WTC11 (cell line): ENCODE data around the gene GIPC1. TPM values are rescaled to one million over a fixed set of nuclear protein-coding genes. Genes with fewer than 3 reads are reported as not detected.
A peak's percentile ranks its signal among the peaks of the same experiment; 100 is the strongest.

ENCODE experiments used
- CREM ChIP-seq: sonication (generic); formaldehyde crosslinking; IDR thresholded peaks from 2 replicates; pipeline ENCODE4 v1.8.1; 2022; ENCODE audit warnings: mild to moderate bottlenecking, missing genetic modification reagents, moderate library complexity
- FOXP1 ChIP-seq: sonication (generic); formaldehyde crosslinking; IDR thresholded peaks from 2 replicates; pipeline ENCODE4 v1.8.0; 2022; ENCODE audit warnings: missing genetic modification reagents, mild to moderate bottlenecking, moderate library complexity, borderline replicate concordance
- IRF2 ChIP-seq: sonication (generic); formaldehyde crosslinking; IDR thresholded peaks from 2 replicates; pipeline ENCODE4 v1.8.0; 2022; ENCODE audit warnings: low read depth, missing genetic modification reagents, borderline replicate concordance
- JUN ChIP-seq: sonication (generic); formaldehyde crosslinking; IDR thresholded peaks from 2 replicates; pipeline ENCODE4 v1.8.0; 2023; ENCODE audit warnings: mild to moderate bottlenecking, missing genetic modification reagents
- NR1H2 ChIP-seq: sonication (generic); formaldehyde crosslinking; IDR thresholded peaks from 2 replicates; pipeline ENCODE4 v1.9.0; 2021; ENCODE audit warnings: mild to moderate bottlenecking, moderate library complexity, missing genetic modification reagents
- SMAD3 ChIP-seq: sonication (generic); formaldehyde crosslinking; IDR thresholded peaks from 2 replicates; pipeline ENCODE4 v1.8.0; 2022; ENCODE audit warnings: missing genetic modification reagents, mild to moderate bottlenecking, borderline replicate concordance
- SP1 ChIP-seq: sonication (generic); formaldehyde crosslinking; conservative IDR thresholded peaks from 2 replicates; pipeline ENCODE4 v1.8.1; 2022; ENCODE audit warnings: missing genetic modification reagents
- ZBTB21 ChIP-seq: sonication (generic); formaldehyde crosslinking; IDR thresholded peaks from 2 replicates; pipeline ENCODE4 v1.8.1; 2023; ENCODE audit warnings: mild to moderate bottlenecking, missing genetic modification reagents, borderline replicate concordance
- ZNF121 ChIP-seq: sonication (generic); formaldehyde crosslinking; IDR thresholded peaks from 2 replicates; pipeline ENCODE4 v1.8.0; 2023; ENCODE audit warnings: missing genetic modification reagents
- ZNF138 ChIP-seq: sonication (generic); formaldehyde crosslinking; conservative IDR thresholded peaks from 2 replicates; pipeline ENCODE4 v1.8.1; 2022; ENCODE audit warnings: mild to moderate bottlenecking, moderate library complexity, missing genetic modification reagents
- ZNF232 ChIP-seq: sonication (generic); formaldehyde crosslinking; IDR thresholded peaks from 2 replicates; pipeline ENCODE4 v1.8.0; 2022; ENCODE audit warnings: mild to moderate bottlenecking, missing genetic modification reagents
- ZNF423 ChIP-seq: fragments of 250-450 bp; sonication (Bioruptor Pico); IDR thresholded peaks from 2 replicates; pipeline ENCODE4 v2.1.2; 2022; ENCODE audit warnings: mild to moderate bottlenecking, moderate library complexity
- ZNF671 ChIP-seq: fragments of 250-450 bp; sonication (Bioruptor Pico); IDR thresholded peaks from 2 replicates; pipeline ENCODE4 v1.8.0; 2021; ENCODE audit warnings: mild to moderate bottlenecking
- total RNA-seq: library from RNA; stranded (reverse); gene quantifications from 3 replicates; pipeline ENCODE4 v1.2.3, GENCODE V29; 2021
- TF ChIP-seq, protein P1 (sequence below): sonication (generic); formaldehyde crosslinking; IDR thresholded peaks from 2 replicates; pipeline ENCODE4 v1.8.1; 2023; ENCODE audit warnings: mild to moderate bottlenecking, missing genetic modification reagents
- TF ChIP-seq, protein P2 (sequence below): sonication (generic); formaldehyde crosslinking; IDR thresholded peaks from 2 replicates; pipeline ENCODE4 v1.8.0; 2022; ENCODE audit warnings: mild to moderate bottlenecking, missing genetic modification reagents
- TF ChIP-seq, protein P3 (sequence below): fragments of 250-450 bp; sonication (Bioruptor Pico); IDR thresholded peaks from 2 replicates; pipeline ENCODE4 v1.9.0; 2021; ENCODE audit warnings: mild to moderate bottlenecking
- TF ChIP-seq, protein P4 (sequence below): sonication (generic); formaldehyde crosslinking; IDR thresholded peaks from 2 replicates; pipeline ENCODE4 v1.8.1; 2022; ENCODE audit warnings: missing genetic modification reagents, borderline replicate concordance
- TF ChIP-seq, protein P5 (sequence below): sonication (generic); formaldehyde crosslinking; IDR thresholded peaks from 2 replicates; pipeline ENCODE4 v1.8.0; 2022; ENCODE audit warnings: mild to moderate bottlenecking, missing genetic modification reagents
- TF ChIP-seq, protein P6 (sequence below): sonication (generic); formaldehyde crosslinking; IDR thresholded peaks from 2 replicates; pipeline ENCODE4 v1.8.1; 2022; ENCODE audit warnings: mild to moderate bottlenecking, missing genetic modification reagents, moderate library complexity, borderline replicate concordance
- TF ChIP-seq, protein P7 (sequence below): sonication (generic); formaldehyde crosslinking; IDR thresholded peaks from 2 replicates; pipeline ENCODE4 v1.8.0; 2022; ENCODE audit warnings: mild to moderate bottlenecking, missing genetic modification reagents
- TF ChIP-seq, protein P8 (sequence below): fragments of 200-600 bp; IDR thresholded peaks from 2 replicates; pipeline ENCODE4 v1.8.0; 2022; ENCODE audit warnings: antibody characterized with exemption

GIPC1 gene
- total RNA-seq, 1 experiment from 2014 or later: 76.5 TPM

DNA sequence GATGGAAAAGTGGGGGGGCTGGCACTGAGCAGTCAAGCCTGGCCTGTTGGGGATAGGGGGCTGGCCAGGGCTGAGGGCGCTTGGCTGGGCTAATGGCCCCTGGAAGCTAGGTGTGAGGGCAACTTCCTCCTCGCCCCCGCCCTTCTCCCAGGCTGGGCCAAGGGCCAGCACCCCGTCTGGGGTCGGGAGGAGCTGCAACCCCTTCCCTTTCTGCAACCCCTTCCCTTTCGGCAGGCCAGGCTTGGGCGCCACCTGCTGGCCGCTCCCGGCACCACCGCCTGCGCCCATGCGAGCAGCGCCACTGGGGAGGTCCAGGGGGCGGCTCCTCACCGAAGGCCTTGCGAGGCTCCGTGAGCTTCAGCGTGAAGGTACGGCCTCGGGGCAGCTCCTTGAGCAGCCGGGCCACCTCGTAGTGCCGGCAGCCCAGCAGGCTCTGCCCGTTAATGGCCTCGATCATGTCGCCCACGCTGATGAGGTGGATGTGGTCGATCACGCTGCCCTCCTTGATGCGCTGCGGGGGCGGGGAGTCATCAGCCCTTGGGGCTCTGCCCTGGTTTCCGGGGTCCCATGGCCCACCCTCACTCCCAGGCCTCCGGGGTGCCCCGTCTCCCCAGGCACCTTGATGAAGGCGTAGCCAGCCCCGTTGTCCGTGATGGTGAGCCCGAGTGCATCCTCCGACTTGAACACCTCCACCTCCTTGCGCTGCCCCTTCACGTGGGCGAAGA is 15.8 kb downstream of the GIPC1 start (continued):
- TF ChIP-seq ZNF671 (CRISPR knock-in tag): no peak
- TF ChIP-seq, protein P1, sequence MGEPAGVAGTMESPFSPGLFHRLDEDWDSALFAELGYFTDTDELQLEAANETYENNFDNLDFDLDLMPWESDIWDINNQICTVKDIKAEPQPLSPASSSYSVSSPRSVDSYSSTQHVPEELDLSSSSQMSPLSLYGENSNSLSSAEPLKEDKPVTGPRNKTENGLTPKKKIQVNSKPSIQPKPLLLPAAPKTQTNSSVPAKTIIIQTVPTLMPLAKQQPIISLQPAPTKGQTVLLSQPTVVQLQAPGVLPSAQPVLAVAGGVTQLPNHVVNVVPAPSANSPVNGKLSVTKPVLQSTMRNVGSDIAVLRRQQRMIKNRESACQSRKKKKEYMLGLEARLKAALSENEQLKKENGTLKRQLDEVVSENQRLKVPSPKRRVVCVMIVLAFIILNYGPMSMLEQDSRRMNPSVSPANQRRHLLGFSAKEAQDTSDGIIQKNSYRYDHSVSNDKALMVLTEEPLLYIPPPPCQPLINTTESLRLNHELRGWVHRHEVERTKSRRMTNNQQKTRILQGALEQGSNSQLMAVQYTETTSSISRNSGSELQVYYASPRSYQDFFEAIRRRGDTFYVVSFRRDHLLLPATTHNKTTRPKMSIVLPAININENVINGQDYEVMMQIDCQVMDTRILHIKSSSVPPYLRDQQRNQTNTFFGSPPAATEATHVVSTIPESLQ (CRISPR knock-in tag): no peak
- TF ChIP-seq, protein P2, sequence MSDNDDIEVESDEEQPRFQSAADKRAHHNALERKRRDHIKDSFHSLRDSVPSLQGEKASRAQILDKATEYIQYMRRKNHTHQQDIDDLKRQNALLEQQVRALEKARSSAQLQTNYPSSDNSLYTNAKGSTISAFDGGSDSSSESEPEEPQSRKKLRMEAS (CRISPR knock-in tag): peak; percentile 79
- TF ChIP-seq, protein P3, sequence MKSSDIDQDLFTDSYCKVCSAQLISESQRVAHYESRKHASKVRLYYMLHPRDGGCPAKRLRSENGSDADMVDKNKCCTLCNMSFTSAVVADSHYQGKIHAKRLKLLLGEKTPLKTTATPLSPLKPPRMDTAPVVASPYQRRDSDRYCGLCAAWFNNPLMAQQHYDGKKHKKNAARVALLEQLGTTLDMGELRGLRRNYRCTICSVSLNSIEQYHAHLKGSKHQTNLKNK: no peak
- TF ChIP-seq, protein P4, sequence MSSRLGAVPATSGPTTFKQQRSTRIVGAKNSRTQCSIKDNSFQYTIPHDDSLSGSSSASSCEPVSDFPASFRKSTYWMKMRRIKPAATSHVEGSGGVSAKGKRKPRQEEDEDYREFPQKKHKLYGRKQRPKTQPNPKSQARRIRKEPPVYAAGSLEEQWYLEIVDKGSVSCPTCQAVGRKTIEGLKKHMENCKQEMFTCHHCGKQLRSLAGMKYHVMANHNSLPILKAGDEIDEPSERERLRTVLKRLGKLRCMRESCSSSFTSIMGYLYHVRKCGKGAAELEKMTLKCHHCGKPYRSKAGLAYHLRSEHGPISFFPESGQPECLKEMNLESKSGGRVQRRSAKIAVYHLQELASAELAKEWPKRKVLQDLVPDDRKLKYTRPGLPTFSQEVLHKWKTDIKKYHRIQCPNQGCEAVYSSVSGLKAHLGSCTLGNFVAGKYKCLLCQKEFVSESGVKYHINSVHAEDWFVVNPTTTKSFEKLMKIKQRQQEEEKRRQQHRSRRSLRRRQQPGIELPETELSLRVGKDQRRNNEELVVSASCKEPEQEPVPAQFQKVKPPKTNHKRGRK (CRISPR knock-in tag): no peak
- no peak for TF ChIP-seq ZNF423 (CRISPR knock-in tag)
- TF ChIP-seq, protein P5, sequence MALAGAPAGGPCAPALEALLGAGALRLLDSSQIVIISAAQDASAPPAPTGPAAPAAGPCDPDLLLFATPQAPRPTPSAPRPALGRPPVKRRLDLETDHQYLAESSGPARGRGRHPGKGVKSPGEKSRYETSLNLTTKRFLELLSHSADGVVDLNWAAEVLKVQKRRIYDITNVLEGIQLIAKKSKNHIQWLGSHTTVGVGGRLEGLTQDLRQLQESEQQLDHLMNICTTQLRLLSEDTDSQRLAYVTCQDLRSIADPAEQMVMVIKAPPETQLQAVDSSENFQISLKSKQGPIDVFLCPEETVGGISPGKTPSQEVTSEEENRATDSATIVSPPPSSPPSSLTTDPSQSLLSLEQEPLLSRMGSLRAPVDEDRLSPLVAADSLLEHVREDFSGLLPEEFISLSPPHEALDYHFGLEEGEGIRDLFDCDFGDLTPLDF: no peak
- TF ChIP-seq, protein P6, sequence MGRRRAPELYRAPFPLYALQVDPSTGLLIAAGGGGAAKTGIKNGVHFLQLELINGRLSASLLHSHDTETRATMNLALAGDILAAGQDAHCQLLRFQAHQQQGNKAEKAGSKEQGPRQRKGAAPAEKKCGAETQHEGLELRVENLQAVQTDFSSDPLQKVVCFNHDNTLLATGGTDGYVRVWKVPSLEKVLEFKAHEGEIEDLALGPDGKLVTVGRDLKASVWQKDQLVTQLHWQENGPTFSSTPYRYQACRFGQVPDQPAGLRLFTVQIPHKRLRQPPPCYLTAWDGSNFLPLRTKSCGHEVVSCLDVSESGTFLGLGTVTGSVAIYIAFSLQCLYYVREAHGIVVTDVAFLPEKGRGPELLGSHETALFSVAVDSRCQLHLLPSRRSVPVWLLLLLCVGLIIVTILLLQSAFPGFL (CRISPR knock-in tag): no peak
- TF ChIP-seq FOXP1 (CRISPR knock-in tag): peak; percentile 47; the same call in 1 of the 2 replicates
- TF ChIP-seq JUN (CRISPR knock-in tag): no peak
- TF ChIP-seq, protein P7, sequence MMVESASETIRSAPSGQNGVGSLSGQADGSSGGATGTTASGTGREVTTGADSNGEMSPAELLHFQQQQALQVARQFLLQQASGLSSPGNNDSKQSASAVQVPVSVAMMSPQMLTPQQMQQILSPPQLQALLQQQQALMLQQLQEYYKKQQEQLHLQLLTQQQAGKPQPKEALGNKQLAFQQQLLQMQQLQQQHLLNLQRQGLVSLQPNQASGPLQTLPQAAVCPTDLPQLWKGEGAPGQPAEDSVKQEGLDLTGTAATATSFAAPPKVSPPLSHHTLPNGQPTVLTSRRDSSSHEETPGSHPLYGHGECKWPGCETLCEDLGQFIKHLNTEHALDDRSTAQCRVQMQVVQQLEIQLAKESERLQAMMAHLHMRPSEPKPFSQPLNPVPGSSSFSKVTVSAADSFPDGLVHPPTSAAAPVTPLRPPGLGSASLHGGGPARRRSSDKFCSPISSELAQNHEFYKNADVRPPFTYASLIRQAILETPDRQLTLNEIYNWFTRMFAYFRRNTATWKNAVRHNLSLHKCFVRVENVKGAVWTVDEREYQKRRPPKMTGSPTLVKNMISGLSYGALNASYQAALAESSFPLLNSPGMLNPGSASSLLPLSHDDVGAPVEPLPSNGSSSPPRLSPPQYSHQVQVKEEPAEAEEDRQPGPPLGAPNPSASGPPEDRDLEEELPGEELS (CRISPR knock-in tag): peak; percentile 81; the same call in 1 of the 2 replicates
- TF ChIP-seq SP1: peak; percentile 44; the same call in 1 of the 2 replicates
- TF ChIP-seq ZBTB21: no peak
- no peak for TF ChIP-seq ZNF232 (CRISPR knock-in tag)
- TF ChIP-seq, protein P8, sequence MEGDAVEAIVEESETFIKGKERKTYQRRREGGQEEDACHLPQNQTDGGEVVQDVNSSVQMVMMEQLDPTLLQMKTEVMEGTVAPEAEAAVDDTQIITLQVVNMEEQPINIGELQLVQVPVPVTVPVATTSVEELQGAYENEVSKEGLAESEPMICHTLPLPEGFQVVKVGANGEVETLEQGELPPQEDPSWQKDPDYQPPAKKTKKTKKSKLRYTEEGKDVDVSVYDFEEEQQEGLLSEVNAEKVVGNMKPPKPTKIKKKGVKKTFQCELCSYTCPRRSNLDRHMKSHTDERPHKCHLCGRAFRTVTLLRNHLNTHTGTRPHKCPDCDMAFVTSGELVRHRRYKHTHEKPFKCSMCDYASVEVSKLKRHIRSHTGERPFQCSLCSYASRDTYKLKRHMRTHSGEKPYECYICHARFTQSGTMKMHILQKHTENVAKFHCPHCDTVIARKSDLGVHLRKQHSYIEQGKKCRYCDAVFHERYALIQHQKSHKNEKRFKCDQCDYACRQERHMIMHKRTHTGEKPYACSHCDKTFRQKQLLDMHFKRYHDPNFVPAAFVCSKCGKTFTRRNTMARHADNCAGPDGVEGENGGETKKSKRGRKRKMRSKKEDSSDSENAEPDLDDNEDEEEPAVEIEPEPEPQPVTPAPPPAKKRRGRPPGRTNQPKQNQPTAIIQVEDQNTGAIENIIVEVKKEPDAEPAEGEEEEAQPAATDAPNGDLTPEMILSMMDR: peak; percentile 98
- TF ChIP-seq ZNF121 (CRISPR knock-in tag): 0 out of 2 replicates have a peak, but pooled peaks have one; percentile 26
- TF ChIP-seq SMAD3 (CRISPR knock-in tag): no peak
- TF ChIP-seq ZNF138 (CRISPR knock-in tag): no peak
- TF ChIP-seq NR1H2 (CRISPR knock-in tag): no peak
- TF ChIP-seq CREM: no peak
- no peak for TF ChIP-seq IRF2 (CRISPR knock-in tag)
